ENCODE measurements around the gene NRAS. TPM values are rescaled to one million over a fixed set of nuclear protein-coding genes. Genes with fewer than 3 reads are reported as not detected.
"Not testable (repeated sequence)": the region's sequence is repeated elsewhere in the genome, so short reads cannot be mapped to it uniquely, and the experiment has no call there.

Gene NRAS
- polyA plus RNA-seq (2013, experiment 1 of 2), result 56.9 TPM
- polyA plus RNA-seq (2013, experiment 2 of 2), result 62.3 TPM

GRCh38 chr1:114716304-114717170, at the start of gene NRAS:
Gene NRAS, minus strand, starts transcription at chr1:114716771. Its CDS starts 611 bp downstream, at chr1:114716160.
- peak within 1 kb of the TSS; percentile 81 for H3K27ac ChIP-seq (ENCODE audit: low read depth, low read length)
- peak within 1 kb of the TSS; percentile 89 for H3K4me3 ChIP-seq (ENCODE audit: low read length)
- no peaks in the 10 kb centered on the region for H3K9me3 ChIP-seq (ENCODE audit: insufficient read depth, low read depth, low read length)
- H3K27me3 ChIP-seq (ENCODE audit: insufficient read depth, low read length), result no peaks in the 10 kb centered on the region
- peaks cover 87% of the 10 kb centered on the region for H3K36me3 ChIP-seq (ENCODE audit: insufficient read depth, low read length)
- peak within 1 kb of the TSS; percentile 97 for H3K9ac ChIP-seq (ENCODE audit: low read depth, low read length)
- under 1% methylated on average over 38 of the region's 38 CpGs for WGBS
- H3K4me1 ChIP-seq (ENCODE audit: insufficient read depth, low read length), result peaks cover 12% of the 10 kb centered on the region; the same call in 1 of the 2 replicates

- Histone ChIP-seq H3K4me1 (ENCODE audit: insufficient read depth, low read length) (no peaks in the 10 kb centered on the region), H3K9me3 (ENCODE audit: insufficient read depth, low read depth, low read length) (no peaks in the 10 kb centered on the region), H3K4me3 (ENCODE audit: low read length) (no peak overlapping the region), H3K9ac (ENCODE audit: low read depth, low read length) (no peak overlapping the region), H3K27ac (ENCODE audit: low read depth, low read length) (no peak overlapping the region), H3K27me3 (ENCODE audit: insufficient read depth, low read length) (no peaks in the 10 kb centered on the region), H3K36me3 (ENCODE audit: insufficient read depth, low read length) (peaks cover 3% of the 10 kb centered on the region)
- 87% methylated on average over 4 of the region's 4 CpGs for WGBS
These were observed 48.1 kb upstream of the NRAS start for GRCh38 chr1:114764689-114765088.

GRCh38 chr1:114758256-114758832, 41.8 kb upstream of the NRAS start:
- 61% methylated on average over 6 of the region's 6 CpGs for WGBS
- H3K4me3 ChIP-seq (ENCODE audit: low read length), result peak overlapping the region; percentile 94
- peaks cover 33% of the 10 kb centered on the region for H3K4me1 ChIP-seq (ENCODE audit: insufficient read depth, low read length)
- H3K9ac ChIP-seq (ENCODE audit: low read depth, low read length), result peak overlapping the region; percentile 100
- H3K36me3 ChIP-seq (ENCODE audit: insufficient read depth, low read length), result peaks cover 23% of the 10 kb centered on the region
- no peaks in the 10 kb centered on the region for H3K27me3 ChIP-seq (ENCODE audit: insufficient read depth, low read length)
- peak overlapping the region; percentile 99 for H3K27ac ChIP-seq (ENCODE audit: low read depth, low read length)
- no peaks in the 10 kb centered on the region for H3K9me3 ChIP-seq (ENCODE audit: insufficient read depth, low read depth, low read length)

- Histone ChIP-seq H3K4me1 (ENCODE audit: insufficient read depth, low read length) (peaks cover 40% of the 10 kb centered on the region), H3K36me3 (ENCODE audit: insufficient read depth, low read length) (peaks cover 23% of the 10 kb centered on the region), H3K4me3 (ENCODE audit: low read length) (peak within 1 kb of the TSS; percentile 94), H3K9ac (ENCODE audit: low read depth, low read length) (peak within 1 kb of the TSS; percentile 100), H3K27me3 (ENCODE audit: insufficient read depth, low read length) (no peaks in the 10 kb centered on the region), H3K9me3 (ENCODE audit: insufficient read depth, low read depth, low read length) (no peaks in the 10 kb centered on the region), H3K27ac (ENCODE audit: low read depth, low read length) (peak within 1 kb of the TSS; percentile 99)
- WGBS, result under 1% methylated on average over 50 of the region's 50 CpGs
These were observed 41.1 kb upstream of the NRAS start, which contains the start of gene CSDE1 for GRCh38 chr1:114757455-114758255. Gene CSDE1, minus strand, starts transcription at chr1:114757984. Its CDS starts 18,094 bp downstream, at chr1:114739890.

GRCh38 chr1:114756949-114757454, 40.4 kb upstream of the NRAS start:
- peaks cover 23% of the 10 kb centered on the region for H3K36me3 ChIP-seq (ENCODE audit: insufficient read depth, low read length)
- no peaks in the 10 kb centered on the region for H3K27me3 ChIP-seq (ENCODE audit: insufficient read depth, low read length)
- peak overlapping the region; percentile 100 for H3K9ac ChIP-seq (ENCODE audit: low read depth, low read length)
- under 1% methylated on average over 17 of the region's 17 CpGs for WGBS
- no peaks in the 10 kb centered on the region for H3K9me3 ChIP-seq (ENCODE audit: insufficient read depth, low read depth, low read length)
- peak overlapping the region; percentile 94 for H3K4me3 ChIP-seq (ENCODE audit: low read length)
- peaks cover 46% of the 10 kb centered on the region for H3K4me1 ChIP-seq (ENCODE audit: insufficient read depth, low read length)
- peak overlapping the region; percentile 99 for H3K27ac ChIP-seq (ENCODE audit: low read depth, low read length)

GRCh38 chr1:114756009-114756892, 39.7 kb upstream of the NRAS start:
- H3K9me3 ChIP-seq (ENCODE audit: insufficient read depth, low read depth, low read length), result no peaks in the 10 kb centered on the region
- 38% methylated on average over 14 of the region's 14 CpGs for WGBS

GRCh38 chr1:114755006-114755931, 38.7 kb upstream of the NRAS start:
- no peaks in the 10 kb centered on the region for H3K27me3 ChIP-seq (ENCODE audit: insufficient read depth, low read length)
- H3K36me3 ChIP-seq (ENCODE audit: insufficient read depth, low read length), result peaks cover 33% of the 10 kb centered on the region
- peak overlapping the region; percentile 94 for H3K4me3 ChIP-seq (ENCODE audit: low read length)
- no peaks in the 10 kb centered on the region for H3K9me3 ChIP-seq (ENCODE audit: insufficient read depth, low read depth, low read length)
- peaks cover 47% of the 10 kb centered on the region for H3K4me1 ChIP-seq (ENCODE audit: insufficient read depth, low read length)
- H3K27ac ChIP-seq (ENCODE audit: low read depth, low read length), result no peak overlapping the region
- 84% methylated on average over 7 of the region's 7 CpGs for WGBS
- H3K9ac ChIP-seq (ENCODE audit: low read depth, low read length), result peak overlapping the region; percentile 100

More at GRCh38 chr1:114756009-114756892, 39.7 kb upstream of the NRAS start:
- peaks cover 23% of the 10 kb centered on the region for H3K36me3 ChIP-seq (ENCODE audit: insufficient read depth, low read length)
- H3K27ac ChIP-seq (ENCODE audit: low read depth, low read length), result peak overlapping the region; percentile 99
- peak overlapping the region; percentile 94 for H3K4me3 ChIP-seq (ENCODE audit: low read length)
- no peaks in the 10 kb centered on the region for H3K27me3 ChIP-seq (ENCODE audit: insufficient read depth, low read length)
- H3K4me1 ChIP-seq (ENCODE audit: insufficient read depth, low read length), result peaks cover 47% of the 10 kb centered on the region
- peak overlapping the region; percentile 100 for H3K9ac ChIP-seq (ENCODE audit: low read depth, low read length)

GRCh38 chr1:114753702-114754101, 37.1 kb upstream of the NRAS start:
- H3K9me3 ChIP-seq (ENCODE audit: insufficient read depth, low read depth, low read length); H3K9ac ChIP-seq (ENCODE audit: low read depth, low read length); H3K27me3 ChIP-seq (ENCODE audit: insufficient read depth, low read length); H3K27ac ChIP-seq (ENCODE audit: low read depth, low read length): not testable (repeated sequence)
- peaks cover 47% of the 10 kb centered on the region for H3K4me1 ChIP-seq (ENCODE audit: insufficient read depth, low read length)
- peaks cover 49% of the 10 kb centered on the region for H3K36me3 ChIP-seq (ENCODE audit: insufficient read depth, low read length)
- 75% methylated on average over 6 of the region's 6 CpGs for WGBS
- H3K4me3 ChIP-seq (ENCODE audit: low read length), result peak overlapping the region; percentile 8; the same call in 1 of the 2 replicates

- peaks cover 43% of the 10 kb centered on the region for H3K4me1 ChIP-seq (ENCODE audit: insufficient read depth, low read length)
- no peaks in the 10 kb centered on the region for H3K27me3 ChIP-seq (ENCODE audit: insufficient read depth, low read length)
- no peak overlapping the region for H3K27ac ChIP-seq (ENCODE audit: low read depth, low read length)
- 48% methylated on average over 3 of the region's 4 CpGs for WGBS
- peaks cover 55% of the 10 kb centered on the region for H3K36me3 ChIP-seq (ENCODE audit: insufficient read depth, low read length)
- no peaks in the 10 kb centered on the region for H3K9me3 ChIP-seq (ENCODE audit: insufficient read depth, low read depth, low read length)
- H3K4me3 ChIP-seq (ENCODE audit: low read length), result peak overlapping the region; percentile 17
- H3K9ac ChIP-seq (ENCODE audit: low read depth, low read length), result no peak overlapping the region
These were observed 36.6 kb upstream of the NRAS start for GRCh38 chr1:114753143-114753542.

All from HUES64 (cell line).